Esophagus squamous epithelium (tissue), 5 donors: ENCODE results near the gene TMEM86A. TPM values are rescaled to one million over a fixed set of nuclear protein-coding genes. Genes with fewer than 3 reads are reported as not detected.
A peak's percentile ranks its signal among the peaks of the same experiment; 100 is the strongest.

ENCODE experiments used
- DNase-seq: peaks from one replicate; lab custom pipeline; 2025; lab: John Stamatoyannopoulos, UW
- H3K27ac ChIP-seq, 4 donors: fragments of 200-600 bp; sonication (generic); one replicate each; pipeline ENCODE4 v1.5.1; 2016 to 2019; ENCODE audit warnings: mild to moderate bottlenecking in 1 of 4
- H3K27me3 ChIP-seq, 4 donors: fragments of 200-600 bp; sonication (generic); 1 replicate in 3 of 4; 2 replicates in 1 of 4; pipeline versions ENCODE4 v1.5.1 to v1.6.0; 2017 to 2021; ENCODE audit warnings: antibody characterized with exemption in 1 of 4
- H3K36me3 ChIP-seq, 3 donors: fragments of 200-600 bp; sonication (generic); one replicate each; pipeline ENCODE4 v1.5.1; 2016 to 2019
- H3K4me1 ChIP-seq, 3 donors: fragments of 200-600 bp; sonication (generic); one replicate each; pipeline ENCODE4 v1.5.1; 2017 to 2019
- H3K4me3 ChIP-seq, 4 donors: fragments of 200-600 bp; sonication (generic); 1 replicate in 3 of 4; 2 replicates in 1 of 4; pipeline ENCODE4 v1.5.1; 2016 to 2019; ENCODE audit warnings: mild to moderate bottlenecking in 2 of 4, moderate library complexity in 1 of 4
- H3K9me3 ChIP-seq, 3 donors: fragments of 200-600 bp; sonication (generic); one replicate each; pipeline ENCODE4 v1.5.1; 2016 to 2019
- POLR2A ChIP-seq, 4 donors: fragments of 450-650 bp; IDR thresholded peaks; one replicate each; pipeline ENCODE4 v1.6.1; 2017; ENCODE audit warnings: antibody characterized with exemption in 4 of 4, mild to moderate bottlenecking in 4 of 4, moderate library complexity in 3 of 4
- WGBS, 2 donors: methylation state at CpG; one replicate each; pipeline ENCODE4 v1.1.5; 2018; 5-methylcytosine and 5-hydroxymethylcytosine counted together
- intact Hi-C: fragments of 100-400 bp; cut with DNase I; formaldehyde crosslinking; loops from one replicate; pipeline ENCODE4 v1.15.0; 2022
- total RNA-seq, 4 donors: library from RNA; depleted of rRNA; stranded (reverse); fragments of >200 nt; gene quantifications; one replicate each; pipeline ENCODE4 v1.1.0, GENCODE V29; 2016
- TF ChIP-seq, protein P1 (sequence below), 6 experiments: fragments of 450-650 bp in 4 of 6; fragments of 200-600 bp in 2 of 6; sonication (generic) in 2 of 6; IDR thresholded peaks; one replicate each; pipeline ENCODE4 v1.5.1; 2016 to 2019; ENCODE audit warnings: antibody characterized with exemption in 6 of 6, mild to moderate bottlenecking in 4 of 6, moderate library complexity in 4 of 6
- donor health status: DM: yes; HTN: yes; CAD: no.

The TMEM86A gene
- total RNA-seq, 4 donors from 2014 or later: 0.97 to 4.8 (median 1.5) TPM

GRCh38 chr11:18704698-18705097, 6.1 kb downstream of the TMEM86A start:
- no peak for DNase-seq
- 43 to 72% methylated on average over 1 of the region's 1 CpG for WGBS, 2 donors
- H3K36me3 ChIP-seq: peaks cover 0 to 20% (median 4%) of the 10 kb centered on the region in 3 donors

DNA sequence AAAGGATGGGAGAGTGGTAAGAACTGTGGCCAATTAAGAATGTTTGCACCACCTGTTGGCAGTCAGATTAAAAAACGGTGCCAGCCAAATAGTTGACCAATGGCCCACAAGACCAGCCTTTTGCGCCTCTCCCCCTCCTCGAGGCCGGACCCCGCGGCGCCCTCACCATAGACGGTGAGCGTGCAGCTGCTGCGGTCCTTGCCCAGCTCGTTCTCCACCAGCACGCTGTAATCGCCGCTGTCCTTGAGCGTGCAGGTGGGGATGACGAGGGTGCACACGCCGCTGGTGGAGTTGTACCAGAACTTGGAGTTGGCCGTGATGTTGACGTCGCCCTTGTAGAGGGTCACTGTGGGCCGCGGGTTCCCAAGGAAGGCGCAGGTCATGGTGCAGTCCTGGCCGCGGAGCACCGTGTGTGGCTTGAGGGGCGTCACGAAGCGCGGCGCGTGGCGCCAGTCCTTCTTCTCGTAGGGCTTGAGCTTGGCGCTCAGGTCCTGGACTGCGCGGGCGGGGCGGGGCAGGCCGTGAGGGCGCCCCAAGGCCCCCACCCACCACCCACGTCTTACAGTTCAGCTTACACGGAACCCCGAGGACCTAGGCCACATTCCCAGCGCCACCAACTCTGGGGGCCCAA, 7.2 kb downstream of the TMEM86A start:
- 0 to 6% methylated on average over 3 to 9 of the region's 46 CpGs for WGBS, 2 donors
- DNase-seq: no peak

More at GRCh38 chr11:18704698-18705097, 6.1 kb downstream of the TMEM86A start:
- no peak overlapping the region for H3K27ac ChIP-seq
- H3K4me1 ChIP-seq: peaks cover 18 to 35% (median 18%) of the 10 kb centered on the region in 3 donors
- intact Hi-C loops: no loop called here
- no peak for TF ChIP-seq POLR2A (IDR thresholded peaks at IDR 0.05)
- TF ChIP-seq, protein P1, sequence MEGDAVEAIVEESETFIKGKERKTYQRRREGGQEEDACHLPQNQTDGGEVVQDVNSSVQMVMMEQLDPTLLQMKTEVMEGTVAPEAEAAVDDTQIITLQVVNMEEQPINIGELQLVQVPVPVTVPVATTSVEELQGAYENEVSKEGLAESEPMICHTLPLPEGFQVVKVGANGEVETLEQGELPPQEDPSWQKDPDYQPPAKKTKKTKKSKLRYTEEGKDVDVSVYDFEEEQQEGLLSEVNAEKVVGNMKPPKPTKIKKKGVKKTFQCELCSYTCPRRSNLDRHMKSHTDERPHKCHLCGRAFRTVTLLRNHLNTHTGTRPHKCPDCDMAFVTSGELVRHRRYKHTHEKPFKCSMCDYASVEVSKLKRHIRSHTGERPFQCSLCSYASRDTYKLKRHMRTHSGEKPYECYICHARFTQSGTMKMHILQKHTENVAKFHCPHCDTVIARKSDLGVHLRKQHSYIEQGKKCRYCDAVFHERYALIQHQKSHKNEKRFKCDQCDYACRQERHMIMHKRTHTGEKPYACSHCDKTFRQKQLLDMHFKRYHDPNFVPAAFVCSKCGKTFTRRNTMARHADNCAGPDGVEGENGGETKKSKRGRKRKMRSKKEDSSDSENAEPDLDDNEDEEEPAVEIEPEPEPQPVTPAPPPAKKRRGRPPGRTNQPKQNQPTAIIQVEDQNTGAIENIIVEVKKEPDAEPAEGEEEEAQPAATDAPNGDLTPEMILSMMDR (IDR thresholded peaks at IDR 0.05): no peak
- H3K9me3 ChIP-seq: no peaks in the 10 kb centered on the region
- no peak overlapping the region for H3K4me3 ChIP-seq
- H3K27me3 ChIP-seq: peaks cover 0 to 5% (median 0%) of the 10 kb centered on the region in 4 donors

DNA sequence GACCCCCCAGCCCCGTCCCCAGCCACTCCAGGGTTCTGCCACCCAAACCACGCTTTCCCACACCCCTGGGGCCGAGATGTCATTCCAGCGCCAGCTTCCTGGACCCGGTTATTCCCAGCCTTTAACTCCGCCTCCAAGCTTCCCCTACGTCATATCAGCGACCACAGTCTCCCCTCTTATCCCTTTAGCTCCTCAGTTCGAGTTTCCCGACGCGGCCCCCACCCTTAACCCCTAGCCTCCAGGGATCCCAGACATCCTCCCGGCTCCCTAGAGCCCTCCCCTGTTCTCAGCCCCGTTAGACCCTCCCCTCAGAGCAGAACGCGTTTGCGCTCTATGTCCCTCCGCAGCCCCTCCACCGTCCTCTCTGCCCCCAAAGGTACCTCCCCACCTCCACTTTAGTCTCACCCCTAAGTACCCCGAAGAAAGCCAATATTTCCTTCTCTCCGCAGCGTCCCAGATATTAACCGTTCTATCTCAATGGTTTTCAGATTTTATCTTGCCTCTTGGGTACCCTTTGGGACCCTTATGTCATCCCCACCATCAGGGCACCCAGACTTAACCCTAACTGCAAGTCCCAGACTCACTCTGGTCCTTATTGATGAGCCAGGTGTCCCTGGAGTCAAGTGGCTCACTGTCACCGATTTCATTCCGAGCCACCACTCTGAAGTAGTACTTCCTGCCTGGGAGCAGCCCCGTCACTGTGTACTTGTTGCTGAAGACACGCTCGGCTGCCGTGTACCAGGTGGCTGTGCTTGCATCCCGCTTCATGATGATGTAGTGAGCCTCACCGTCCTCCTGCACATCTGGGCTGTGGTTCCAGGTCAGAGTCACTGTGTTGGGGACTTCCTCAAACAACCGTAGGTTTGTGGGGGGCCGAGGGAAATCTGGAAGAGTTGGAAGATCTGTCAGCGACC, 8.0 kb downstream of the TMEM86A start:
- H3K9me3 ChIP-seq: no peaks in the 10 kb centered on the region
- TF ChIP-seq, protein P1 (IDR thresholded peaks at IDR 0.05): no peak
- peak in 1 of 4 donors; percentile 16 for TF ChIP-seq POLR2A (IDR thresholded peaks at IDR 0.05)
- peaks cover 0 to 16% (median 4%) of the 10 kb centered on the region in 3 donors for H3K36me3 ChIP-seq
- peaks cover 11 to 26% (median 13%) of the 10 kb centered on the region in 3 donors for H3K4me1 ChIP-seq
- H3K27me3 ChIP-seq: peaks cover 0 to 5% (median 0%) of the 10 kb centered on the region in 4 donors
- peak overlapping the region; percentile 37 to 64 (median 58) for H3K4me3 ChIP-seq
- peak overlapping the region; percentile 66 to 75 (median 74) for H3K27ac ChIP-seq
- no peak for DNase-seq
- intact Hi-C loops: no loop called here
- WGBS, 2 donors: 5 to 7% methylated on average over 24 of the region's 34 CpGs

More for the DNA sequence above, 7.2 kb downstream of the TMEM86A start:
- H3K27ac ChIP-seq: peak overlapping the region; percentile 66 to 75 (median 74)
- intact Hi-C loops: no loop called here
- no peaks in the 10 kb centered on the region for H3K9me3 ChIP-seq
- peaks cover 0 to 5% (median 0%) of the 10 kb centered on the region in 4 donors for H3K27me3 ChIP-seq
- TF ChIP-seq, protein P1 (IDR thresholded peaks at IDR 0.05): no peak
- peak in 1 of 4 donors; percentile 14 for TF ChIP-seq POLR2A (IDR thresholded peaks at IDR 0.05)
- peaks cover 0 to 20% (median 4%) of the 10 kb centered on the region in 3 donors for H3K36me3 ChIP-seq
- peak overlapping the region; percentile 37 to 64 (median 58) for H3K4me3 ChIP-seq
- H3K4me1 ChIP-seq: peaks cover 11 to 26% (median 13%) of the 10 kb centered on the region in 3 donors

GRCh38 chr11:18707811-18708340, 9.3 kb downstream of the TMEM86A start:
- intact Hi-C loops: no loop called here
- no peak for DNase-seq
- peaks cover 0 to 3% (median 0%) of the 10 kb centered on the region in 3 donors for H3K36me3 ChIP-seq
- peaks cover 0 to 5% (median 0%) of the 10 kb centered on the region in 4 donors for H3K27me3 ChIP-seq
- no peak for TF ChIP-seq POLR2A (IDR thresholded peaks at IDR 0.05)
- TF ChIP-seq, protein P1 (IDR thresholded peaks at IDR 0.05): no peak
- H3K4me3 ChIP-seq: no peak overlapping the region
- H3K9me3 ChIP-seq: no peaks in the 10 kb centered on the region
- H3K27ac ChIP-seq: no peak overlapping the region
- WGBS, 2 donors: 84 to 100% methylated on average over 2 of the region's 12 CpGs
- peaks cover 11 to 26% (median 13%) of the 10 kb centered on the region in 3 donors for H3K4me1 ChIP-seq
